Measurements from ENCODE around the gene RASSF3.

DNA sequence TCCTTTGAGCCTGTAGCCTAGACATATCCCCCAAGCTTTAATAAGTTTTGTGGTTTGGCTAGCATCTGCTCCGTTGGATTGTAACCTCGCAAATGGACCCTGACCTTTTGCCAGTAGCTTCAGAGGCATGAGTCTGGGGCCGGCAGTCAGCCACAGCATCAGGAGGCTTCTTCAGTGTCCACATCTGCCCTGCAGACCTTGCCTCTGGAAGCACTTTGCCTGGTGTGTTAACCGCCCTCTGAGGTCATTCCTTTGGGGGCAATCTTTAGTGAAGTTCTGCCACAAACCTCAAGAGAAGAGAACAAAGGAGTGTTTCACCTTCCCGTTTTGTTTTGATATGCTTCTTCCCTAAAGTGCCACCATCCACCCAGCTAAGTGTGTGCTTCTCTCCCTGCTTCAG is 77.5 kb downstream of the RASSF3 start:
- TF ChIP-seq, protein P1, sequence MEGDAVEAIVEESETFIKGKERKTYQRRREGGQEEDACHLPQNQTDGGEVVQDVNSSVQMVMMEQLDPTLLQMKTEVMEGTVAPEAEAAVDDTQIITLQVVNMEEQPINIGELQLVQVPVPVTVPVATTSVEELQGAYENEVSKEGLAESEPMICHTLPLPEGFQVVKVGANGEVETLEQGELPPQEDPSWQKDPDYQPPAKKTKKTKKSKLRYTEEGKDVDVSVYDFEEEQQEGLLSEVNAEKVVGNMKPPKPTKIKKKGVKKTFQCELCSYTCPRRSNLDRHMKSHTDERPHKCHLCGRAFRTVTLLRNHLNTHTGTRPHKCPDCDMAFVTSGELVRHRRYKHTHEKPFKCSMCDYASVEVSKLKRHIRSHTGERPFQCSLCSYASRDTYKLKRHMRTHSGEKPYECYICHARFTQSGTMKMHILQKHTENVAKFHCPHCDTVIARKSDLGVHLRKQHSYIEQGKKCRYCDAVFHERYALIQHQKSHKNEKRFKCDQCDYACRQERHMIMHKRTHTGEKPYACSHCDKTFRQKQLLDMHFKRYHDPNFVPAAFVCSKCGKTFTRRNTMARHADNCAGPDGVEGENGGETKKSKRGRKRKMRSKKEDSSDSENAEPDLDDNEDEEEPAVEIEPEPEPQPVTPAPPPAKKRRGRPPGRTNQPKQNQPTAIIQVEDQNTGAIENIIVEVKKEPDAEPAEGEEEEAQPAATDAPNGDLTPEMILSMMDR (IDR thresholded peaks at IDR 0.05), result no peak
- TF ChIP-seq ZFX (IDR thresholded peaks at IDR 0.05; ENCODE audit: borderline replicate concordance), result no peak
